Body of pancreas (tissue), 4 donors: ENCODE measurements around the gene RPH3AL. TPM values are rescaled to one million over a fixed set of nuclear protein-coding genes. Genes with fewer than 3 reads are reported as not detected.
A peak's percentile ranks its signal among the peaks of the same experiment; 100 is the strongest.

Source experiments
- ATAC-seq: fragments of 150-250 bp; one replicate; pipeline ENCODE4 v1.9.1; 2016
- DNase-seq, 4 donors: peaks; one replicate each; pipeline ENCODE4 v3.0.0-alpha.2; 2019
- H3K27ac ChIP-seq, 4 donors: fragments of 200-600 bp; sonication (generic); 1 replicate in 3 of 4; 2 replicates in 1 of 4; pipeline versions ENCODE4 v1.5.1 to v1.6.1; 2016 to 2019; ENCODE audit warnings: mild to moderate bottlenecking in 1 of 4, mixed read lengths in 1 of 4, moderate library complexity in 1 of 4
- H3K27me3 ChIP-seq, 2 donors: fragments of 200-600 bp; sonication (generic); one replicate each; pipeline ENCODE4 v1.6.0; 2016; ENCODE audit warnings: mild to moderate bottlenecking in 1 of 2
- H3K36me3 ChIP-seq, 2 donors: fragments of 200-600 bp; sonication (generic); replicated peaks in 1 of 2; 2 replicates each; pipeline ENCODE4 v1.5.1; 2016; ENCODE audit warnings: low read depth in 2 of 2; ENCODE audit not compliant: insufficient read depth in 1 of 2
- H3K4me1 ChIP-seq: fragments of 200-600 bp; sonication (generic); one replicate; pipeline ENCODE4 v1.6.0; 2016
- H3K4me3 ChIP-seq, 2 donors: fragments of 200-600 bp; sonication (generic); 1 replicate in 1 of 2; 2 replicates in 1 of 2; pipeline ENCODE4 v1.5.1; 2016 to 2019
- H3K9me3 ChIP-seq, 3 donors: fragments of 200-600 bp; sonication (generic); 1 replicate in 2 of 3; 2 replicates in 1 of 3; pipeline ENCODE4 v1.5.1; 2016
- POLR2A ChIP-seq, 3 donors: fragments of 450-650 bp; IDR thresholded peaks; one replicate each; pipeline ENCODE4 v1.6.1; 2016; ENCODE audit warnings: antibody characterized with exemption in 3 of 3, mild to moderate bottlenecking in 2 of 3
- WGBS, 2 donors: methylation state at CpG; one replicate each; pipeline ENCODE4 v1.1.5; 2017; 5-methylcytosine and 5-hydroxymethylcytosine counted together
- intact Hi-C: fragments of 100-400 bp; cut with DNase I; formaldehyde crosslinking; loops from one replicate; pipeline ENCODE4 v1.15.1; 2023
- total RNA-seq, 2 donors: library from RNA; depleted of rRNA; stranded (reverse); fragments of >200 nt; gene quantifications; one replicate each; pipeline ENCODE4 v1.1.0, GENCODE V29; 2016
- TF ChIP-seq, protein P1 (sequence below), 7 experiments: fragments of 450-650 bp in 4 of 7; fragments of 200-600 bp in 3 of 7; sonication (generic) in 3 of 7; IDR thresholded peaks; one replicate each; pipeline ENCODE4 v1.5.1; 2016 to 2019; ENCODE audit warnings: antibody characterized with exemption in 7 of 7

The RPH3AL gene
- total RNA-seq, 2 donors from 2014 or later, result 77.1 to 89.5 TPM

GRCh38 chr17:313911-314613, 38.5 kb downstream of the RPH3AL start:
- TF ChIP-seq POLR2A (IDR thresholded peaks at IDR 0.05), result no peak
- TF ChIP-seq, protein P1, sequence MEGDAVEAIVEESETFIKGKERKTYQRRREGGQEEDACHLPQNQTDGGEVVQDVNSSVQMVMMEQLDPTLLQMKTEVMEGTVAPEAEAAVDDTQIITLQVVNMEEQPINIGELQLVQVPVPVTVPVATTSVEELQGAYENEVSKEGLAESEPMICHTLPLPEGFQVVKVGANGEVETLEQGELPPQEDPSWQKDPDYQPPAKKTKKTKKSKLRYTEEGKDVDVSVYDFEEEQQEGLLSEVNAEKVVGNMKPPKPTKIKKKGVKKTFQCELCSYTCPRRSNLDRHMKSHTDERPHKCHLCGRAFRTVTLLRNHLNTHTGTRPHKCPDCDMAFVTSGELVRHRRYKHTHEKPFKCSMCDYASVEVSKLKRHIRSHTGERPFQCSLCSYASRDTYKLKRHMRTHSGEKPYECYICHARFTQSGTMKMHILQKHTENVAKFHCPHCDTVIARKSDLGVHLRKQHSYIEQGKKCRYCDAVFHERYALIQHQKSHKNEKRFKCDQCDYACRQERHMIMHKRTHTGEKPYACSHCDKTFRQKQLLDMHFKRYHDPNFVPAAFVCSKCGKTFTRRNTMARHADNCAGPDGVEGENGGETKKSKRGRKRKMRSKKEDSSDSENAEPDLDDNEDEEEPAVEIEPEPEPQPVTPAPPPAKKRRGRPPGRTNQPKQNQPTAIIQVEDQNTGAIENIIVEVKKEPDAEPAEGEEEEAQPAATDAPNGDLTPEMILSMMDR (IDR thresholded peaks at IDR 0.05), result no peak
- peaks cover 0 to 5% of the 10 kb centered on the region in 2 donors for H3K36me3 ChIP-seq
- H3K9me3 ChIP-seq, result no peaks in the 10 kb centered on the region
- 84 to 97% methylated on average over 5 to 9 of the region's 9 CpGs for WGBS, 2 donors
- no peaks in the 10 kb centered on the region for H3K27me3 ChIP-seq
- H3K27ac ChIP-seq, result no peak overlapping the region
- DNase-seq (no peak), ATAC-seq (no peak)
- H3K4me1 ChIP-seq, result peaks cover 19% of the 10 kb centered on the region
- intact Hi-C loops, result loop anchor here (2.0 kb wide), 1 partner anchor 29 kb away; no protein-coding TSS in a partner anchor
- no peak overlapping the region for H3K4me3 ChIP-seq

GRCh38 chr17:313231-313630, 39.4 kb downstream of the RPH3AL start:
- no peak for ATAC-seq
- H3K27me3 ChIP-seq, result no peaks in the 10 kb centered on the region
- intact Hi-C loops, result no loop called here

DNA sequence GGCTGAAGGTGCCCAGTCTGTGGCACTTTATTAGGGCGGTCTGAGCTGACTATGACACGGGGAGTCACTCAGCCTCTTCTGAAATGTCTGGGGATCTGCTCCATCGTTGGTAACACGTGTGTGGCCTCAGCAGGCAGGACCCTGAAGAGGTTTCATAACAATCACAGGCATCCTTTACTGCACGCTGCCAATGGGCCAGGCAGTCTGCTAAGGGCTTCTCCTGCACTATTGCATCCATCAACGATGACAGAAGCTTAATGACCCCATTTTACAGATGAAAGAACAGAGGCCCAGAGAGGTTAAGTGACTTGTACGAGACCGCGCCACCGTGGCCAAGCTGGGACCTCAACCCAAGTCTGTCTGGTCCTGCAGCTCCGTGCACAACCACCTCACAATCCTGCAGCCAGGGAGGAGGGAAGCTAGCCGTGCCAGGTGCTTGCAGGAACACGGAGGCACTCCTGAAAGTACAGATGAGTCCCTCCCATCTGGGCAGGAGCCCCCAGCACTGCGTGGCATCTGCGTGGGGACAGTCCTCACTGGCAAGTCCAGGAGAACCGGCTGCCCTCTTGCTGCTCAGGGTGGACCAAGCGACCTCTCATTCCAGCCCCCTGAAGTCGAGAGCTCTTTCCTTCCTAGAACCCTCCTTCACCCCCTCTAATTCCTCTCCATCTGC, 40.0 kb downstream of the RPH3AL start:
- Histone ChIP-seq H3K4me3 (no peak overlapping the region), H3K4me1 (peaks cover 32% of the 10 kb centered on the region), H3K27ac (no peak overlapping the region), H3K36me3 (no peaks in the 10 kb centered on the region), H3K9me3 (no peaks in the 10 kb centered on the region), H3K27me3 (no peaks in the 10 kb centered on the region)
- DNase-seq (peak in 2 of 4 donors; percentile 8), ATAC-seq (no peak)
- WGBS, 2 donors, result 74 to 82% methylated on average over 8 to 18 of the region's 18 CpGs
- TF ChIP-seq, protein P1 (IDR thresholded peaks at IDR 0.05), result no peak
- no peak for TF ChIP-seq POLR2A (IDR thresholded peaks at IDR 0.05)
- intact Hi-C loops, result no loop called here

More at GRCh38 chr17:313231-313630, 39.4 kb downstream of the RPH3AL start:
- no peak for DNase-seq
- no peak overlapping the region for H3K27ac ChIP-seq
- WGBS, 2 donors, result 79 to 82% methylated on average over 10 of the region's 10 CpGs
- no peak for TF ChIP-seq POLR2A (IDR thresholded peaks at IDR 0.05)
- TF ChIP-seq, protein P1 (IDR thresholded peaks at IDR 0.05), result no peak
- H3K9me3 ChIP-seq, result no peaks in the 10 kb centered on the region
- no peak overlapping the region for H3K4me3 ChIP-seq
- no peaks in the 10 kb centered on the region for H3K36me3 ChIP-seq
- H3K4me1 ChIP-seq, result peaks cover 27% of the 10 kb centered on the region

DNA sequence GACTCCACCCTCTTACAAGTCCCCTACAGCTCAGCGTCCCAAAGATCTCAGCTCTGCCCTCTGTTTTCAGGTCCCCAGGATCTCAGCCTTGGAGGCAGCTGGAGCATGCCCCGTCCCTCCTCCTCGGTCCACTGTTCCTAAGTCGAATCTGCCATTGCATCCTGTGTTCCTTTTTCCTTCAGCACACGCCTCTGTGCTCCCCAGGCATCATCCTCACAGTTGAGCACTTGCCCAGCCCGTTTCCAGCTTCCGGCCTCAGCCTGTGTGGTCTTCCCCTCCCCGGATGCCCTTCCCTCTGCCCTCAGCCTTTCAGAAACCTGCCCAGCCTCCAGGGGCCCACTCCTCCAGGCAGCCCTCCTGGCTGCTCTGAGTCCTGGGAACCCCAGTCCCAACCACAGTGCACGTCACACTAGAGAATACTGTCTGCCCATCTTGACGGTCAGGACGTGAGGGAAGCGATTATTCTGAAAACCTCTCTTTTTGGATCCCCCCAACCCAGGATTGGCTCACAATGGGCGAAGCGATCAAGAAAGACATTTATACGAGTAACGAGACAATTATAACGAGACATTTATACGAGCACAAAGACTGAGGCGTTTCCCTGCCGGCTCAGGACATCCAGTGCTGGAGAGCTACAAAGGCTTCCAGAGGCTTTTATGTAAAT, 41.4 kb downstream of the RPH3AL start:
- DNase-seq (peak in 2 of 4 donors; percentile 3 to 11), ATAC-seq (no peak)
- H3K4me3 ChIP-seq, result no peak overlapping the region
- WGBS, 2 donors, result 86 to 88% methylated on average over 20 of the region's 20 CpGs
- peaks cover 36% of the 10 kb centered on the region for H3K4me1 ChIP-seq
- intact Hi-C loops, result no loop called here
- H3K27me3 ChIP-seq, result no peaks in the 10 kb centered on the region
- no peak for TF ChIP-seq POLR2A (IDR thresholded peaks at IDR 0.05)
- TF ChIP-seq, protein P1 (IDR thresholded peaks at IDR 0.05), result no peak
- no peaks in the 10 kb centered on the region for H3K36me3 ChIP-seq
- H3K27ac ChIP-seq, result no peak overlapping the region
- H3K9me3 ChIP-seq, result no peaks in the 10 kb centered on the region
